HFFc6 (cell line): ENCODE data around the gene SBF1. TPM values are rescaled to one million over a fixed set of nuclear protein-coding genes. Genes with fewer than 3 reads are reported as not detected.

ENCODE experiments used
- DNase-seq: peaks from one replicate; pipeline ENCODE4 v3.0.0-alpha.2; 2018
- H3K27ac Mint-ChIP-seq: 2 replicates; pipeline ENCODE4 v1.8.0; 2020; ENCODE audit warnings: mild to moderate bottlenecking, mixed read lengths
- H3K27me3 Mint-ChIP-seq: 2 replicates; pipeline ENCODE4 v1.8.0; 2021; ENCODE audit warnings: mild to moderate bottlenecking, moderate library complexity, mixed read lengths; ENCODE audit not compliant: insufficient read depth
- H3K36me3 Mint-ChIP-seq: 2 replicates; pipeline ENCODE4 v1.8.0; 2021; ENCODE audit warnings: low read depth, mixed read lengths
- H3K4me1 Mint-ChIP-seq: 2 replicates; pipeline ENCODE4 v1.8.0; 2020; ENCODE audit warnings: low read depth, mixed read lengths
- H3K4me3 Mint-ChIP-seq: 2 replicates; pipeline ENCODE4 v1.8.0; 2020; ENCODE audit warnings: mild to moderate bottlenecking, moderate library complexity, mixed read lengths
- H3K9me3 Mint-ChIP-seq: 2 replicates; pipeline ENCODE4 v1.8.0; 2020; ENCODE audit warnings: mild to moderate bottlenecking, mixed read lengths
- total RNA-seq, 6 experiments: library from RNA; stranded (reverse); fragmentation: NEBNext Ultra II Directional; extraction: Animal tissue kit (Norgen Biotek cat#: 25700); gene quantifications; 2 replicates in 1 of 6; 3 replicates in 5 of 6; pipeline ENCODE4 v1.2.3, GENCODE V29; 2021
- TF ChIP-seq, protein P1 (sequence below): fragments of 200-600 bp; sonication (generic); IDR thresholded peaks from 2 replicates; pipeline ENCODE4 v1.5.0; 2021; ENCODE audit warnings: antibody characterized with exemption, mild to moderate bottlenecking

SBF1 gene
- total RNA-seq, 6 experiments from 2014 or later, result 63.9 to 76.7 (median 71.2) TPM

DNA sequence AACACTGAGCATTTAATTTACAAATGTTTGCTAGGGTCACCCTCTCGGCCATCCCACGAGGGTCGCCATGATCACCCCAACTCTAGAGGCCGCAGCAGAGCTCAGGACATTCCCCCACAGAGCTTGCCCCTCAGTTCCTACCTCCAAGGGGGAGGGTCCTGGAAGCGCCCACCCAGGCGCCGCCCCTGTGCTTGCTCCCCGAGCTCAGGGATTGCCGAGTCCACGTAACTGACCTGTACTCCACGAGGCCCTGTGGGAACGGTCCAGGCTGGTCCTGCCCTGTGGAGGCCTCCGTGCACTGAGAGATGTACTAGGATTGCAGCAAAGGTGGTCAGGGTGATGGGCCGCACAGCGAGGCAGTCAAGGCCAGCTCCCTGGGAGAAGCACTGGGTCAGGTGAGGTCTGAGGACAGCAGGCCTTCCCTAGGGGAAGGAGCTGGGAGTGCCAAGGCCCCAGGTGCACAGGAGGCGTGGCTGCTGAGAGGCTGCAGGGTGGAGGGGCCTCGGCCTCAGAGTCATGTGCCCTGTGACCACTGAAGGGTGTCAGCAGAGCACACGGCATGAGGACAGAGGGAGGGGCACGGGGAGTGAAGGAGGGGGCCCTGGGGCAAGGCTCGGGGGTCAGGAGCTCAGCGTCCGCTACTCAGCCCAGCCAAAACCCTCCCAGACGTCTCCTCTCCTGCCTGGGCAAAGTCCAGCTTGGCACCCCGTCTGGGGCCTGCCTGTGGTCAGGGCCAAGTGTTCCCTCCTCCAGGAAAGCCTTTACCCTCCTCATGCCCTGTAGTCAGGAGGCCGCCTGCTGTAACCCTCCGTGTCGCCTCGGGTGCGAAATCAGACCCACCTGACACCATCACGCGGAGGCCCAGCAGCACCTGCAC lies 9.4 kb upstream of the SBF1 start:
- Mint-ChIP-seq H3K27me3 (peaks cover 7% of the 10 kb centered on the region), H3K27ac (no peak overlapping the region), H3K4me3 (no peak overlapping the region), H3K36me3 (no peaks in the 10 kb centered on the region), H3K4me1 (peaks cover 13% of the 10 kb centered on the region), H3K9me3 (no peaks in the 10 kb centered on the region)
- no peak for DNase-seq
- TF ChIP-seq, protein P1, sequence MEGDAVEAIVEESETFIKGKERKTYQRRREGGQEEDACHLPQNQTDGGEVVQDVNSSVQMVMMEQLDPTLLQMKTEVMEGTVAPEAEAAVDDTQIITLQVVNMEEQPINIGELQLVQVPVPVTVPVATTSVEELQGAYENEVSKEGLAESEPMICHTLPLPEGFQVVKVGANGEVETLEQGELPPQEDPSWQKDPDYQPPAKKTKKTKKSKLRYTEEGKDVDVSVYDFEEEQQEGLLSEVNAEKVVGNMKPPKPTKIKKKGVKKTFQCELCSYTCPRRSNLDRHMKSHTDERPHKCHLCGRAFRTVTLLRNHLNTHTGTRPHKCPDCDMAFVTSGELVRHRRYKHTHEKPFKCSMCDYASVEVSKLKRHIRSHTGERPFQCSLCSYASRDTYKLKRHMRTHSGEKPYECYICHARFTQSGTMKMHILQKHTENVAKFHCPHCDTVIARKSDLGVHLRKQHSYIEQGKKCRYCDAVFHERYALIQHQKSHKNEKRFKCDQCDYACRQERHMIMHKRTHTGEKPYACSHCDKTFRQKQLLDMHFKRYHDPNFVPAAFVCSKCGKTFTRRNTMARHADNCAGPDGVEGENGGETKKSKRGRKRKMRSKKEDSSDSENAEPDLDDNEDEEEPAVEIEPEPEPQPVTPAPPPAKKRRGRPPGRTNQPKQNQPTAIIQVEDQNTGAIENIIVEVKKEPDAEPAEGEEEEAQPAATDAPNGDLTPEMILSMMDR, result no peak

DNA sequence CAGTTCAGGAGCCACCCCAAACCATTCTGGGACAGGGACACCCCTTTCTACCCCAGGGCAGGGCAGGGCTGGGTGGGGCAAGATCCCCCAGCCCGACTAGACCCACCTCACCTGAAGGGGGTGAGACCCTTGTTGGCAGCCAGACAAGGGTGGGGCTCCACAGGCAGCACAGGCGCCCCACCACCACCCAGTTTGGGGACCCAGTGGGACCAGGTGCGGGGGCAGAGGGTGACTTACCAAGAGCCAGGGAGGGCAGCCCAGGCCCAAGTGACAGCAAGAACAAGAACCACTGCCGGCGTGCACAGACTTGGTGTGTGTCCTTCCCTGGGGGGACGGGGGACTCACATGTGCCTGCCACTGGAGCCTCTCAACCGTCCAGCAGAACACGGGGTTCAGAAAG lies 8.7 kb upstream of the SBF1 start:
- peaks cover 13% of the 10 kb centered on the region for H3K4me1 Mint-ChIP-seq
- H3K9me3 Mint-ChIP-seq, result no peaks in the 10 kb centered on the region
- DNase-seq, result no peak
- H3K4me3 Mint-ChIP-seq, result no peak overlapping the region
- H3K36me3 Mint-ChIP-seq, result no peaks in the 10 kb centered on the region
- no peak overlapping the region for H3K27ac Mint-ChIP-seq
- TF ChIP-seq, protein P1, result no peak
- H3K27me3 Mint-ChIP-seq, result peaks cover 7% of the 10 kb centered on the region

DNA sequence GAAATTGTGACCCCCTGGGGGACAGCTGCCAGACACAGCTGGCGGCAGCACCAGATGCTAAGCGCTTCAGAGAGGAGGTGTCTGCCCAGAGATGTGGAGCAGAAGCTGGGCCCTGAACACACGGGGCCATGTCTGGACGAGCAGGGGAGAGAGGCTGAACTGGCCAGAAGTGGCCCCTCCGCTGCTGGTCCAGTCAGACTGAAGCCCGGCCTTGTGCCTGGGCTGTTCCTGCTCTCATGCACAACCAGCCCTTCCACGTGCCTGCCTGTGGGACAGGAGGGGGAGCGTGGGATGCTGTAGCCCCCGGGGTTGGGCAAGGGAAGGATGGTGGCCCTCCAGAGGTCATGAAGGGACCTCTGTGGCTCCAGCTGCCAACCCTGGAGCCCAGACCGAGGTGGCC lies 8.3 kb upstream of the SBF1 start:
- Mint-ChIP-seq H3K9me3 (no peaks in the 10 kb centered on the region), H3K27ac (no peak overlapping the region), H3K36me3 (no peaks in the 10 kb centered on the region), H3K4me1 (peaks cover 13% of the 10 kb centered on the region), H3K27me3 (peaks cover 7% of the 10 kb centered on the region), H3K4me3 (no peak overlapping the region)
- TF ChIP-seq, protein P1, result no peak
- no peak for DNase-seq

DNA sequence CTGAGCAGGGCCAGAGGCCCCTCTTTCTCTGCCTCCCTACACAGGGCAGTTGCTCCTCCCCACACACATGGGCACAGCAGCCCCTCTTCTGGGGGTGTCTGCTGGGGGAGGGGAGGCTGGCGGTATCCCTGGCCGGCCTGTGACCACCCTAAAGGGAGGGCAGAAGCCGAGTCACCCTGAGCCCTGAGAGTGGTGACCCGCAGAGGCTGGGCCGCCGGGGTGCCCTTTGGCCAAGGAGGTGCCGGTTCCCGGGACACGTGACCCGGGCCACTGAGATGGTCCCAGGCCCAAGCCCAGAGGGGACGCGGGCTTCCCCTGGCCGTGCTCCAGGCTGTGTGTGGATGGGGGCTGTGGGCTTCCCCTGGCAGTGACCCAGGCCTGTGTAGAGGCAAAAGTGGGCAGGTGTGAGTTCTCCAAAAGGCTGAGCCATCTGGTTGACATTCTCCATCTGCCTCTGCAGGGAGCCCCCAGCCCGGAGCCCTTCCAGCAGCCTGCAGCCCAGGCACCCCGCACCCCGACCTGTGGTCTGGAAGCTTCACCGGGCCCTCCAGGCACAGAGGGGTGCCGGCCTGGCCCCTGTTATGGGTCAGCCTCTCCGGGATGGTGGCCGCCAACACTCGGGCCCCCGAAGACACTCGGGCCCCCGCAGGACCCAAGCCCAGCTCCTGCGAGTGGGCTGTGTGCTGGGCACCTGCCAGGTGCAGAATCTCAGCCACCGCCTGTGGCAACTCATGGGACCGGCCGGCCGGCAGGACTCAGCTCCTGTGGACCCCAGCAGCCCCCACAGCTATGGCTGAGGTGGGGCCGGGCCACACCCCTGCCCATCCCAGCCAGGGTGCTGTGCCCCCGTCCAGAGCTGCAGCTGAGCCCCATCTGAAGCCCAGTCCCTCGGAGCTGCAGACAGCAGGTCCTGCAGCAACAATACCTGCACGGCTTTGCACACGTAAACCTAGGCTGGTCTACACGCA lies 7.6 kb upstream of the SBF1 start:
- Mint-ChIP-seq H3K27me3 (peaks cover 7% of the 10 kb centered on the region), H3K4me3 (no peak overlapping the region; the same call in 1 of the 2 replicates), H3K27ac (no peak overlapping the region), H3K9me3 (no peaks in the 10 kb centered on the region), H3K36me3 (no peaks in the 10 kb centered on the region), H3K4me1 (peaks cover 13% of the 10 kb centered on the region)
- TF ChIP-seq, protein P1, result no peak
- DNase-seq, result no peak

DNA sequence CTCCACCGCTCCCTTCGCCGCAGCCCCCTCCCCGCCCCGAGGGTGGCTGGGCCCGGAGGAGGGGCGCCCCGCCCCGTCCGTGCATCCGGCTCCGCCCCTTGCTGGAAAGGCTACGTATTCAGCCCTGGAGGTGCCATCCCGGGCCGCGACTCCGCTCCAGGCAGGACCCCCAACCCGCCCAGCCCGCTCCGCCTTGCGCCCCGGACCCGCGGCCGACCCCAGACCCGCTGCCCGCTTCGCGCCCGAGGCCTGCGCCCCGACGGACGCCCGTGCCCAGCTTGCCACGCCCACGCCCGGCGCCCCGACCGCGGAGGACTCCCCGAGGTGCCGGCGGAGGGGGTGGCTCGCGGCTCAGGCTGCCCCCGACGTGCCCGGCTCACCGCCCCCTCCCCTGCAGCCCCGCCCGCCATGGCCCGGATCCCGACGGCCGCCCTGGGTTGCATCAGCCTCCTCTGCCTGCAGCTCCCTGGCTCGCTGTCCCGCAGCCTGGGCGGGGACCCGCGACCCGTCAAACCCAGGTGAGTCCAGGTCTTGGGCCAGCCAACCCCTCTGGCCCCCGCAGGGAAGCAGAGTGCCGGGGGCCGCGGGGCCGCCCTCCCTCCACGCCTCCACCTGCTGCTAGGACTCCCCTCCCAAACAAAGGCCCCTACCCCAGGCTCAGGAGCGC lies 6.7 kb upstream of the SBF1 start, which contains the start of gene ADM2:
TSS of gene ADM2 (plus strand) at position 104 of the 667 bp plus-strand sequence. CDS start at position 409, 305 bp downstream.
- TF ChIP-seq, protein P1, result no peak
- Mint-ChIP-seq H3K4me1 (peaks cover 15% of the 10 kb centered on the region), H3K4me3 (no peak within 1 kb of the TSS; the same call in 1 of the 2 replicates), H3K9me3 (no peaks in the 10 kb centered on the region), H3K36me3 (no peaks in the 10 kb centered on the region), H3K27ac (no peak within 1 kb of the TSS), H3K27me3 (peaks cover 8% of the 10 kb centered on the region)
- DNase-seq, result no peak
